Ascending aorta (tissue), 2 donors: ENCODE data around the gene EBF3. TPM values are rescaled to one million over a fixed set of nuclear protein-coding genes. Genes with fewer than 3 reads are reported as not detected.

Experiments
- DNase-seq, 2 donors: peaks; one replicate each; pipeline ENCODE4 v3.0.0-alpha.2; 2019; ENCODE audit warnings: low spot score in 2 of 2
- H3K27ac ChIP-seq, 2 donors: fragments of 200-600 bp; sonication (generic); one replicate each; pipeline ENCODE4 v1.5.1; 2016 to 2017; ENCODE audit warnings: mild to moderate bottlenecking in 1 of 2
- H3K27me3 ChIP-seq: fragments of 200-600 bp; sonication (generic); one replicate; pipeline ENCODE4 v1.5.1; 2017
- H3K36me3 ChIP-seq, 2 donors: fragments of 200-600 bp; sonication (generic); one replicate each; pipeline ENCODE4 v1.5.1; 2016
- H3K4me1 ChIP-seq, 2 donors: fragments of 200-600 bp; sonication (generic); one replicate each; pipeline ENCODE4 v1.5.1; 2016 to 2017; ENCODE audit warnings: mild to moderate bottlenecking in 1 of 2
- H3K4me3 ChIP-seq, 2 donors: fragments of 200-600 bp; sonication (generic); one replicate each; pipeline ENCODE4 v1.5.1; 2016 to 2017; ENCODE audit warnings: mild to moderate bottlenecking in 1 of 2
- H3K9me3 ChIP-seq, 2 donors: fragments of 200-600 bp; sonication (generic); one replicate each; pipeline ENCODE4 v1.5.1; 2016
- CTCF ChIP-seq, 3 experiments: fragments of 200-600 bp in 2 of 3; fragments of 450-650 bp in 1 of 3; sonication (generic) in 2 of 3; IDR thresholded peaks; one replicate each; pipeline ENCODE4 v1.5.1; 2016 to 2019; ENCODE audit warnings: antibody characterized with exemption in 3 of 3, mild to moderate bottlenecking in 1 of 3, moderate library complexity in 1 of 3
- intact Hi-C: fragments of 100-400 bp; cut with DNase I; formaldehyde crosslinking; loops from one replicate; pipeline ENCODE4 v1.15.1; 2023
- total RNA-seq: library from RNA; depleted of rRNA; stranded (reverse); fragments of >200 nt; gene quantifications from one replicate; pipeline ENCODE4 v1.1.0, GENCODE V29; 2016

Gene EBF3
- total RNA-seq, 1 donor from 2014 or later, result 20.2 TPM

- Histone ChIP-seq H3K27me3 (no peaks in the 10 kb centered on the region), H3K9me3 (no peaks in the 10 kb centered on the region), H3K4me1 (no peaks in the 10 kb centered on the region), H3K4me3 (no peak overlapping the region), H3K36me3 (no peaks in the 10 kb centered on the region), H3K27ac (no peak overlapping the region)
- no peak for TF ChIP-seq CTCF (IDR thresholded peaks at IDR 0.05)
- intact Hi-C loops, result no loop called here
- no peak for DNase-seq
Measured at GRCh38 chr10:129927351-129928120, 36.5 kb downstream of the EBF3 start.

GRCh38 chr10:129926066-129927055, 37.7 kb downstream of the EBF3 start:
- no peaks in the 10 kb centered on the region for H3K27me3 ChIP-seq
- DNase-seq, result no peak
- H3K4me3 ChIP-seq, result no peak overlapping the region
- H3K4me1 ChIP-seq, result no peaks in the 10 kb centered on the region
- intact Hi-C loops, result no loop called here
- no peak for TF ChIP-seq CTCF (IDR thresholded peaks at IDR 0.05)
- H3K9me3 ChIP-seq, result no peaks in the 10 kb centered on the region
- H3K27ac ChIP-seq, result no peak overlapping the region
- H3K36me3 ChIP-seq, result no peaks in the 10 kb centered on the region

GRCh38 chr10:129924375-129925085, 39.5 kb downstream of the EBF3 start:
- DNase-seq, result no peak
- no peaks in the 10 kb centered on the region for H3K9me3 ChIP-seq
- no peaks in the 10 kb centered on the region for H3K4me1 ChIP-seq
- H3K36me3 ChIP-seq, result no peaks in the 10 kb centered on the region
- no peaks in the 10 kb centered on the region for H3K27me3 ChIP-seq
- no peak overlapping the region for H3K27ac ChIP-seq
- H3K4me3 ChIP-seq, result no peak overlapping the region
- intact Hi-C loops, result no loop called here
- TF ChIP-seq CTCF (IDR thresholded peaks at IDR 0.05), result no peak

DNA sequence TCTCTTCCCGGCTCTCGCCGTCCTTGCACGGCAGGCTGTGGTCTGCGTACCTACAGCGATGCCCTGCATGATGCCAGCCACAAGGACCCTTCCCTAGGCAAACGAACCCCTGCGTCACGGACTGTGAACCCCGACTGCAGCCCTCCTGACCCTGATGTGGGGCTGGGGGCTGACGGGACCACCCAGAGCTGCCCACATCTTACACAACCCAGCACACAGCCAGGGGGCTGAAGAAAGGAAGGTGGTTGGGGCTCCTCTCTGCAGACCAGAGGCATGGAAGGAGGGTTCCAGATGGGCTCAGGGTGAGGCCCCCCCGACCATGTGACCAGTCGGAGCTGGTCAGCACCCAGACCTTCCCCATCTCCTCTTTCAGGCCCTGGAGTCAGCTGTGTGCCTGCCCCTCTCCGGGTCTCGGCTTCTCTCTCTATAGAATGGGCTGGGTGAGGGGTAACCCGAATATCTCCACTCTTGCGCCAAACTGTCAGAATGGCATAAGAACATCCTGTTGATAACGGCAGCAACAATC, 41.4 kb downstream of the EBF3 start:
- Histone ChIP-seq H3K27me3 (no peaks in the 10 kb centered on the region), H3K9me3 (no peaks in the 10 kb centered on the region), H3K4me3 (no peak overlapping the region), H3K4me1 (no peaks in the 10 kb centered on the region), H3K27ac (no peak overlapping the region), H3K36me3 (no peaks in the 10 kb centered on the region)
- DNase-seq, result no peak
- TF ChIP-seq CTCF (IDR thresholded peaks at IDR 0.05), result no peak
- intact Hi-C loops, result no loop called here

DNA sequence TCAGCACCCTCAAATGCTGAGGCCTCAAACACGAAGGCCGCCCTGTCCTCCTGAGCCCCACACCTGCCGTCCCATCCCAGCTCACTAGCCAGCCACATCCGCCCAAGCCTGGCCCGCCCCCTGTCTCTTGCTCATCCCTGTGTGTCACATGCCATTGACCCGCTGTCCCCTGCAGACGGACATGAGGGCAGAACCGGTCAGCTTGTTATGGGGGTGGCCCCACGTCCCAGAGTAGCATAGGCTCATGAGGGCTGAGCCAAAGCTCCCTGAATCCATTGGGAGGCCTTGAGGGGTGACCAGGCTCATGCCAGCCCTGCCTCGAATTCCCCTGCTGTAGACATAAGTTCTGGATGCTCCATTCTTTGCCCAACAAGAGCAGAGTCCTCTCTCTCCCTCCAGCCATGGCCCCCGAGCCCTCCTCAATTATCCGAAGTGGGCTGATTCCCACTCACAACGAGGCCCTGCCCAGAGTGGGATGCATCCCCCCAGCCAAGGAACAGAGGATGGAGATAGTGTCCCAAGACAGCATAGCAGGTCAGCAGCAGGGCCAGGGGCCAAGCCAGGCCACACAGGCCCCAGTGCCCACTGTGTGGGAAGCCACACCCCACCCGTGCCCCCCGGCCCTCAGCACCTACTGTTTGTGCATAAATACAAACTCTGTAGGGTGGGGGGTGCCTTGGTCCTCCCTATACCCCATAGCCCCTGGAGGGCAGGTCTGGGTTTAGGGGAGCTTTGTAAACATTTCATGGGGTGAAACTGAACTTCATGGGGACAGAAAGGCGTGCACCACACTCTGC, 42.1 kb downstream of the EBF3 start:
- no peak for DNase-seq
- Histone ChIP-seq H3K4me3 (no peak overlapping the region), H3K4me1 (no peaks in the 10 kb centered on the region), H3K9me3 (no peaks in the 10 kb centered on the region), H3K27me3 (no peaks in the 10 kb centered on the region), H3K36me3 (no peaks in the 10 kb centered on the region), H3K27ac (no peak overlapping the region)
- no peak for TF ChIP-seq CTCF (IDR thresholded peaks at IDR 0.05)
- intact Hi-C loops, result no loop called here
